GM21360 (cell line): Measurements from ENCODE around the gene KANK2.
"Not testable (repeated sequence)": the region's sequence is repeated elsewhere in the genome, so short reads cannot be mapped to it uniquely, and the experiment has no call there.

Source experiments
- ATAC-seq: cut with Tn5 transposase; IDR thresholded peaks from one replicate; pipeline ENCODE4 v1.9.1; 2021; ENCODE audit warnings: mild to moderate bottlenecking, moderate library complexity; ENCODE audit not compliant: unreplicated experiment

The KANK2 gene

DNA sequence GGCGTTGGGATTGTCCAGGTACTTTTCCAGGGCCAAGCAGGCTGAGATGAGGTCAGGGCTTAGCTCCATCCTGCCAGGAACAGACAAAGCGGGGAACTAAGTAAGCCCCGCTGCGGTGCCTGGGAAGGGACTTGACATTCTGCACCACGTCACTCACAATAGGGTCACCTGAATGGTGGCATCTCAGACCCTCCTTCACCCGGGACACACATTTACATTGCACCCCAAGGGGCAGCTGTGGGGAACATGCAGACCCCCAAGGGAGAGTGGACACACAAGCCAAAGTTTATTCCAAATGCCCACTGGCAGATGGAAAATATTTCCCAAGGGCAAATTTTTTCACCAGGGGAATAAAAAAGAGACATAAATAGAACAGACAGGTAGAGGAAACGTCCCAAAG, 21.4 kb downstream of the KANK2 start:
- no peak for ATAC-seq

- no peak for ATAC-seq
Measured at GRCh38 chr19:11174336-11174735, 23.0 kb downstream of the KANK2 start.

DNA sequence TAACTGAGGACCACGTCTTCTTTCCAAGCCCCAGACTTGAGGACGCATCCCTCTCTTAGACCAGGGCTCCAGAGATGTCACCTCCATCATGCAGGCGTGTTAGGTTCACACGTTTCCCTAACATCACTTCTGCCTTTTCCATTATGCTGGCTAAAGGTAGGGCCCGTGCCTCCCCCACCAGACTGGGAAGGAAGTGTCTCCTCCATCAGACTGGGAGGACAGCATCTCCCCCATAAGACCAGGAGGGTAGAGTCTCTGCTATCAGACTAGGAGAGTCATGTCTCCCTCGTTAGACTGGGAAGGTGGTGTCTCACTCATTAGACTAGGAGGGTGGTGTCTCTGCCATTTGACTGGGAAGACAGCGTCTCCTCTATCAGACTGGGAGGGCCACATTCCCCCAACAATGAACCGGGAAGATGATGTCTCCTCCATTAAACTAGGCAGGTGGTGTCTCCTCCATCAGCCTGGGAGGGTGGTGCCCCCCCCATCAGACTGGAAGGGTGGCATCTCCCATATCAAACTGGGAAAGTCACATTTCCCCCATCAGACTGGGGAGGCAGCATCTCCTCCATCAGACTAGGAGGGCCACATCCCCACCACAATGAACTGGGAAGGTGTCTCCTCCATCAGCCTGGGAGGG, 23.7 kb downstream of the KANK2 start:
- no peak for ATAC-seq

DNA sequence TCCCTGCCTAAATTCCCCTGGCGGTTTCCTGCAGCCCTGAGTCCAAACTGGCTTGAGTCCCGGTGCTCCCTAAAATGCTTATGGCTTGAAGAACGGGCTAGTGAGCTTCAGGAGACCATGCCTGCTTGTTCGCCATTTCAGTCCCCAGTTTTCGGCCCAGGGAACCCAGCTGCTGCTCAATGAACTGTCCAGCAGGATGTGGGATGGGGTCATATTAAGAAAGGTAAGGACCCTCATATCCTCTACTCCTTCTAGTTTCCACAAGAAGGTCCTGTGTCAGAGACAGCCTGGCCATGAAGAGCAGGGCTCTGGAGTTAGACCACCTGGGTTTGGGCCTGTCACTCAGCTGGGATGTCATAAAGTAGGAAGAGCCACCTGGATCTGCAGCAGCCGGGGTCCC, 24.8 kb downstream of the KANK2 start:
- no peak for ATAC-seq

GRCh38 chr19:11171144-11171543, 26.2 kb downstream of the KANK2 start:
- ATAC-seq = no peak

- ATAC-seq = no peak
Measured at GRCh38 chr19:11169896-11170678, 27.3 kb downstream of the KANK2 start.

GRCh38 chr19:11168568-11168967, 28.8 kb downstream of the KANK2 start:
- no peak for ATAC-seq

DNA sequence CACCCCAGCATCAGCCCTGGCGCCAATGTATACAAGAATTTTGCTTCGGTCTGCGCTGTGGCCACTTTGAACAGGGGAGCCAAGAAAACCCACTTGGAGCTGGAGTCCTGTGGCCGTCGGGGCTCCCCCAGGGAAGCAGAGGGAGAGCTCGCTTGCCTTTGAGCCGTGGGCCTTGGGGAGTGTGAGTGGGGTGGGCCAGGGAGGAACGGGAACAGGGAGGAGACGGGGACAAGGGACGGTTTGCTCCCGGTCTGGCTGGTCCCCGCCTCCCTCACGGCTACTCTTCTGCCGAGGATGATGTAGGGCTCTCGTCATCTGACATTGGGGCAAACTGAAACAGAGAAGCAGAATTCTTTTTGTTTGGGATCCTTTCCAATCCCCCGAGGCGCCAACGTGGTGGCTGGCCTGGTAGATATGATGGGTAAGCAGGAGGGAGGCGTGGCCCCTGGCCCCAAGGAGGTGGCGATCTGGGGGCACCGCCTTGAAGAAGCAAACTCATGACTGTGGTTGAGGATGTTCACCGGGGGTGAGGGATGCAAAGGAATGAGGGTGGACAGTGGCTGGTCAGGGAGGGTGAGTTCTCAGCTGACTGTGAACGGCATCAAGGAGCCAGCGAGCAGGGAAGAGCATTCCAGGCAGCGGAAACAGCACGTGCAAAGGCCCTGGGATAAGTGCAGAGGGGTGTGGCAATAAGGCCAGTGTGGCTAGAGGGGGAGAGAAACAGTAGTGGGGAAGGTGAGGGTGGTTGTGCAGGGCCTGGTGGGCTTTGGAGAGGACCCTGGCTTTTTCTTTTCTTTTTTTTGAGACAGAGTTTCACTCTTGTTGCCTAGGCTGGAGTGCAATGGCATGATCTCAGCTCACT, 30.8 kb downstream of the KANK2 start:
- no peak for ATAC-seq

DNA sequence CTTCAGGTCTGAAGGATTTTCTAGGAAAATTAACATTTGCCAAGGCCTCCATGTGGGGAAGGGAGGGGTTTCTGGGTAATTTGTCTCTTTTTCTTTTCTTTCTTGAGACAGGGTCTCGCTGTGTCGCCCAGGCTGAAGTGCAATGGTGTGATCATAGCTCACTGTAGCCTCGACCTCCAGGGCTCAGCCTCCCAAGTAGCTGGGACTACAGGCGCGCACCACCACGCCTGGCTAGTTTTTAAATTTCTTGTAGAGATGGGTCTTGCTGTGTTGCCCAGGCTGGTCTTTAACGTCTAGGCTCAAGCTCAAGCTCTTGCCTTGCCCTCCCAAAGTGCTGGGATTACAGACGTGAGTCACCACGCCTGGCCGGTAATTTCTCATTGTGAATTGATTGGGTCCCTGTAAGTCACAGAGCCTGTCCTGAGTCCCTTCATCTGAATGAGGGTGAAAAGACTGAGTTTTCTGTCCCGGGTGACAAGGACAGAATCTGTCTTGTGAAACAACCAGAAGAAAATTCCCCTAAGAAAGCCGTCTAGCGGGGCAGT, 31.8 kb downstream of the KANK2 start:
- no peak for ATAC-seq

- ATAC-seq = no peak
Measured at GRCh38 chr19:11164879-11165406, 32.4 kb downstream of the KANK2 start.

DNA sequence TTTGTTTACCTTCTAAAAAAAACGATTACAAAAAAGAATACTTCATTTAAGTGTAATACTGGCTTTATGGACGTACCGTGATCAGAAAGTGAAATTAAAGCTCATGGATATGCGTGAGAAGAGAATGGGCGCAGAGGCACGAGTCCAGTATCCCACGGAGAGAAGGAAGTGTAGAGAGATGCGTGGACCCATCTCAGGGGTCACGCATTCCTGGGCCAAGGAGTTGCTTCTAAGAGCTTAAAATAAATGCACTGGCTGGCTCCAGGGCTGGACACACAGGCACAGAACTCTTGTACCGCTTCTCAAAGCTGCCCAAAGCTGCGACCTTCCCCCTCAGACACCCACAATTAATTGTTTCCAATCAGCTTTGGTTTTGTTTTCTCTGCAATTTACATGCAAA, 33.0 kb downstream of the KANK2 start:
- ATAC-seq = no peak

GRCh38 chr19:11160440-11160768, 36.9 kb downstream of the KANK2 start:
- not testable (repeated sequence) for ATAC-seq

DNA sequence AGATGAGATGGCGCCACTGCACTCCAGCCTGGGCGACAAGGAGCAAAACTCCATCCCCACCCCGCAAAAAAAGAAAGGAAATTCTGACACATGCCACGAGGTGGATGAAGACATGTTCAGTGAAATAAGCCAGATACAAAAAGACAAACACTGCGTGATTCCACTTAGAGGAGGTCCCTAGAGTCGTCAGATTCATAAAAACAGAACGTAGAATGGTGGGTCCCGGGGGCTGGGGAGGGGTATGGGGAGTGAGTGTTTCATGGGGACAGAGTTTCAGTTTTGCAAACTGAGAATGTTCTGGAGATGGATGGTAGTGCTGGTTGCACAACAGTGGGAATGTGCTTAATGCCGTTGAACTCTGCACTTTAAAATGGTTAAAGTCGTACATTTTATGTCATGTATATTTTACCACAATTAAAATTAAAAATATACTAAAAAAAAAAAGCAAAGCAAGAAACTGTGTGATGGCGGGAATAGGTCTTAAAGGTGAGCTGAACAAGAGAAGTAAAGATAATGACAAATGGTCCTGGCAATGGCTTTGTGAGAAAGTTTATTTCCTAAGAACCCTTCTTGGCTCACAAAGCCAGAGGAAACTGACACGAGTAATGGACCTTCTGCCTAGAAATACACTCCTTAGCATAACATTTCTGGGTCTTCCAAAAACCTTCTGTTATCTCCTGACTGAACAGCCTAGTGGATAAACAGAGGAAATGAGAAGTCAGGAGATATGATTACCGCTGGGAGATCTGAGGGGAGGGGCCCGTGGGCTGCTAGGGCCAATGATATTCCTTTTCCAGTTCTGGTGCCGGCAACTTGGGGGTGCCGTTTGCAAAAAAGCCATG, 37.5 kb downstream of the KANK2 start:
- ATAC-seq = no peak

DNA sequence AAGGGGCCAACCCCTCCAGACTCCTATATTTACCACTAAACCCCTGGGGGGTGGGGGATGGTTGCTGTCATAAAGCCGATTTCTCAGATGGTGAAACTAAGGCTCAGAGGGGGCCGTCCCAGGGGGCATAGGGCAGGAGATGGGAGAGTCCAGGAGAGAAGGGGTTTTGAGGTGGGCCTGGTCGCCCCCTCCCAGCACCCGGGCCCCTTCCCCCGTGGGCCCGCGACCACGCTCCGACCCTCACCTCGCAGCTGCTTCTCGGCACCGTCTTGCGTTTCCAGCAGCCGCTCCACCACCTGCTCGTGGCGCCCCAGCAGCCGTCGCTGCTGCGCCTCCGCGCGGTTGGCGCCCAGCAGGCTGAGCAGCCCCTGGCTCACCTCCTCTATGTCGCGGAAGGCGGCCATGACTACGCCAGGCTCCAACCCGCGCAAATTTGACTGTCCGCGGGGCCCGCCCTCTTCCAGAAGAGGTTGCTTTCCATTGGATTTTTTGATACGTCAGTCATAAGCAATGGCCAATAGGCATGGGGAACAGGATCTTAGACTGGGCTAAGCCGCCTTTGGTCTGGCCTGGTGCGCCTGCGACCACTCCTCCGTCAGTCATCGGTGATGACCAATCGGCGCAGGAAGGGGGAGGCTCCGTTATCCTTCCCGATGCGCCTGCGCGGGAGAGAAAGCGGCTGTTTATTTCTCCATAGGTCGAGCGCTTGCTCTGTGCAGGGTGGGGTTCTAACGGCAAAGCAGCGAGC, 41.8 kb downstream of the KANK2 start, which contains the start of gene SPC24:
Gene SPC24 (minus strand): TSS at position 410 of the 748 bp plus-strand sequence. CDS start 6 bp downstream, at position 404.
- peak; percentile 89 for ATAC-seq

DNA sequence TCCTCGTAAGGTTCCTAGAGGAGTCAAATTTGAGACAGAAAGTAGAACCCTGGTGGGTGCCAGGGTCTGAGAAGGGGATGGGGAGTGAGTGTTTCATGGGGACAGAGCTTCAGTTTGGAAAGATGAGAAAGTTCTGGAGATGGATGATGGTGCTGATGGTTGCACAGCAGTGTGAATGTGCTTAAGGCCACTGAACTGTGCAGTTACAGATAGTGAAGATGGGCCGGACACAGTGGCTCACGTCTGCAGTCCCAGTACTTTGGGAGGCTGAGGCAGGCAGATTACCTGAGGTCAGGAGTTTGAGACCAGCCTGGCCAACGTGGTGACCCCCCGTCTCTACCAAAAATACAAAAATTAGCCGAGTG, 42.7 kb downstream of the KANK2 start:
- ATAC-seq = no peak

GRCh38 chr19:11152318-11153062, 44.9 kb downstream of the KANK2 start:
- no peak for ATAC-seq

GRCh38 chr19:11151181-11151580, 46.2 kb downstream of the KANK2 start:
- ATAC-seq = no peak

GRCh38 chr19:11148001-11148400, 49.3 kb downstream of the KANK2 start:
- ATAC-seq = no peak

- no peak for ATAC-seq
Measured at GRCh38 chr19:11145536-11145924, 51.8 kb downstream of the KANK2 start.
